Limb (tissue), 2 donors: ENCODE data around the gene CRY1.
"Not testable (repeated sequence)": the region's sequence is repeated elsewhere in the genome, so short reads cannot be mapped to it uniquely, and the experiment has no call there.

ENCODE experiments used
- DNase-seq, 2 donors: peaks; one replicate each; pipeline ENCODE4 v3.0.0-alpha.2; 2016; ENCODE audit errors: extremely low spot score in 2 of 2

The CRY1 gene

GRCh38 chr12:107011519-107011918, 81.8 kb downstream of the CRY1 start:
- no peak for DNase-seq

GRCh38 chr12:107007411-107007810, 85.9 kb downstream of the CRY1 start:
- DNase-seq = no peak

GRCh38 chr12:107002665-107003064, 90.7 kb downstream of the CRY1 start:
- DNase-seq = not testable (repeated sequence)

DNA sequence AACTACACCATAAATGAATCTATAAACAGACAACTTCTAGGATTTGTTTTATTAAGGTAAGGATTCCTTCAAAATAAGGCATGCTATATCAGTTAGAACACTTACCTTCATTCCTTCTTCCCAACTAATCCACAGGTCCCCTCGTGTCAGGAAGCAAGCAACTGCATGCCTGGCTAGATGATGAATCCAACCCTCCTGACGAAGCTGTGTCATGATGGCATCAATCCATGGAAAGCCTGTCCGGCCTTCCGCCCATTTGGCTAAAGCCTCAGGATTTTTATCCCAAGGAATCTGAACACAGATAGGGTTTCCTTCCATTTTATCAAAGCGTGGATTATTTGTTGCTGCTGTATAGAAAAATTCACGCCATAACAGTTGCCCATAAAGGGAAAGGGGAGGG, 93.9 kb downstream of the CRY1 start:
- DNase-seq = no peak

DNA sequence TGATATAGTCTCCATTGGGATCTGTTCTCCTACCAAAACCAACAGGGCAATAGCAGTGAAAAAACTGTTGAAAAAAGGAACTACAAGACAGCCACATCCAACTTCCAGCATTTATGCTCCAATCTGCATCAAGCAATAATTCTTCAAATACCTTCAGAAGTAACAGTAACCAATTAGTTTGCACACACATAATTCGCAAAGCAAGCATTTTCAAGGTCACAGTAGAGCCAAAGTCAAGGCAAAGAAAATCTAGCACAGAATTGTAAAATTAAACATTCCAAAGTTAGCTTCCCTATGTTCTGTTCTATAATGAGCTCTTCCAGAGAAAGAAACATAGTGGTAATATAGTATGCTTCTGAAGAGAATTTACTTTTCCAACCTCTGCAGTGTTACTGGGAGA, 95.4 kb downstream of the CRY1 start:
- DNase-seq = no peak

GRCh38 chr12:106996102-106996501, 97.2 kb downstream of the CRY1 start:
- DNase-seq = not testable (repeated sequence)

DNA sequence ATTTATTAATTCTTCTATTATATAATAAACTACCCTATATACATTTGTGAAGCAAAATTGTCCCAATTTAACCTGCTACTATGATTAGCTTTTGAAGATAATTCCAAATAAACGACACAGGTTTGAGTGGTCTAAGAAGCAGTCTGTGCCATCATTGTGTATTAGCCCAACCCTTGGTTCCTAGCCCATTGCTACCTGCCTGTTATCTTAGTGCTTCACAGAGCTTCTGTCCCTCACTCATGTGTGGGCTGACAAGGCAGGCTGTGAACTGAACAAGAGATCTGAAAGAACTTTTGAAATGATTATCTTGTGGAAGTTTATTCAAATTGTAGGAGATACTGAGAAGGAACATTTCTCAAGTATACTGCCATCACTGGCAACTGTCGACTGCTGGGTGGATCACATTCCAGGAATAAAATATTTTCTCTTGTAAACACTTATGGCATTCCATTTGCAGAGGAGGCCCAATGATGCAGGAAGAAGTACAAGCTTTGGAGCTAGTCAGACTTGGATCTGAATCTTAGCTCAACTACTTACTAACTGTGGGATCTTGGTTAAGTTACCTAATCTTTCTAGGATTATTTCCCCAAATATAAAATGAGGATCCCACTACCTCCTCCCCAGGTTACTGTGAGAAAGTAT, 98.6 kb downstream of the CRY1 start:
- no peak for DNase-seq

GRCh38 chr12:106987846-106988245, 105.5 kb downstream of the CRY1 start:
- DNase-seq = no peak

DNA sequence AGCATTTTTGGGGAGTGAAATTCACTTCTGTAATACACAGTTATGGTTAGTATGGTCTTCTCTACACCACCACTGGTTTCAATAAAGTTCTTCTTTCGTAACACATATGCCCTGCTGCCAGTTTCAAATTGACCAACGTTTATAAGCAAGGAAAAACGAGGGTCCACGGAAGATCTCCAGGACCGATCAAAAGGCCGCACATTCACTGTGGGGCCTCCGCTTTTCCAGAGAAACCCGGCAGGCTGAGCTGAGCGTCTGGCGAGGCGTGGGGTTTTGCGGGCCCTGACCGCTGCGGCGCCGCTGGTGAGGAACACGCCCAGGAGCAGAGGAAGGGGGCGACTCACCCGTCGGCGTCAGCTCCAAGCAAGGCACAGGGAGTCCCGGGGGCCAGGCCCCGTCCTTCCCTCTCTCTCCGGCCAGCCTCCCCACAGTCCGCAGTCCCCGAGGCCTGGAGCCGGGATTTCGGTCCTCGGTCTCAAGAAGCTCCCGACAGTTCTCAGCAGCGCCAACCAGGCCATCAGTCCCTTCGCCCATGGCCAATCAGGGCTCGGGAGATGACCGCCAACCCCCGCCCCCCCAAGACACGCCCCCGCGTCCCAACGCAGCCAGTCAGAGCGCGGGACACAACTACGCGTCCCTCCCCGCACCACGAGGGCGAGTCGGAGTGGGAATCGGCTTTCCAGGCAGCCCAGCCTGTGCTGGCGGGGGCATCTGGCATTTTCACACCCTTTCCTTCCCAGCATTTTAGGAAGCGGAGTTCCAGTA, 106.5 kb downstream of the CRY1 start, which contains the start of gene MTERF2:
TSS of gene MTERF2 (minus strand) at position 522 of the 765 bp plus-strand sequence. CDS start 8,432 bp downstream, outside the sequence.
- peak; percentile 94 to 96 for DNase-seq

- no peak for DNase-seq
Measured at GRCh38 chr12:106986135-106986534, 107.2 kb downstream of the CRY1 start.

DNA sequence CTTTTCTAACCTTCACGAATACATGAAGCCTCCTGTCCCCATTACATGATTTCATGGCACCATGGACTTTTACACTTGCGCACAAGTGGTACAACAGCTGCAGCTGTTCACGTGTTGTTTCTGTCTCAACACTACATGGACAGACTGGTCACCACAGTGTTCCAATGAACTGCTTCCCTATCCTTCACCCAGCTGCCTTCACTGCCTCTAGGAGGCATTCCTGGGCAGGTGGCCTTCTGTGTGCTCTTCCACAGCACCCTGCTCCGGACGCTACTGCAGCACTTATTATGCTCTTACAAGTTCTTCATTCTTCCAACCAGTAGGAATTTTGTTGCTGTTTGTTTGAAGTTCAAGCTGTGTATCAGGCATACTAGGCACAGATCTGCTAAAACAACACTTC, 107.9 kb downstream of the CRY1 start:
- DNase-seq = no peak

DNA sequence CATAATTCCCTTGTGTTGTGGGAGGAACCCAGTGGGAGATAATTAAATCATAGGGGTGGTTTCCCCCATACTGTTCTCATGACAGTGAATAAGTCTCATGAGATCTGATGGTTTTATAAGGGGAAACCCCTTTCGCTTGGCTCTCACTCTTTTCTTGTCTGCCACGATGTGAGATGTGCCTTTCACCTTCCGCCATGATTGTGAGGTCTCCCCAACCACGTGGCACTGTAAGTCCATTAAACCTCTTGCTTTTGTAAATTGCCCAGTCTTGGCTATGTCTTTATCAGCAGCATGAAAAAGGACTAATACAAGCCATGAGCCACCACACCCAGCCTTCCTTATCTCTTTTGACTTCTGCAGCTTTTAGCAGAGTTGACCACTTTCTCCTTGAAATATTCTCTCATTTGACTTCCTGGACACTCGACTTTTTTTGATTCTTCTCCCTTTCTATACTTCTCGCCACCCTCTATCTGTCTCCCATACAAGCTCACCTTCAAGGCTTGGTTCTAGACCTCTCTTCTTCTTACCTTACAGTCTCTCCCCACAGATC, 108.7 kb downstream of the CRY1 start:
- no peak for DNase-seq

DNA sequence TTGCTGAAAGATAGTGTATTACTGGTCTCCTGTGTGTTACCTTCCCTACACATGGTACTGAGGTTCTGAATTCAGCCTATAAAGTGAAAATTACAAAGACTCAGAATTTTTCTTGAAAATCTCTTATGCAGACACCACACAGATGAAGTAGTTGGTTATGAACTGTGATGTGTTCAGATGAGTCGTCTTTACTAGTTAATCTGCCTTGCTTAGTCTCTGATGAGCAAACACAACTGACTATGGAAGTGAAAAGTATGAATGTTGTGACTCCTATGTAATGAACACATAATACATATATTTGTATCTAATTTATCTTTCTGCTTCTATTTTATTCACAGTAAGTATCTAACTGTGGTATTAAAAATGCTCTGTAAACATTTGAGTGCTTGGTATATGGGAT, 111.1 kb downstream of the CRY1 start:
- no peak for DNase-seq

DNA sequence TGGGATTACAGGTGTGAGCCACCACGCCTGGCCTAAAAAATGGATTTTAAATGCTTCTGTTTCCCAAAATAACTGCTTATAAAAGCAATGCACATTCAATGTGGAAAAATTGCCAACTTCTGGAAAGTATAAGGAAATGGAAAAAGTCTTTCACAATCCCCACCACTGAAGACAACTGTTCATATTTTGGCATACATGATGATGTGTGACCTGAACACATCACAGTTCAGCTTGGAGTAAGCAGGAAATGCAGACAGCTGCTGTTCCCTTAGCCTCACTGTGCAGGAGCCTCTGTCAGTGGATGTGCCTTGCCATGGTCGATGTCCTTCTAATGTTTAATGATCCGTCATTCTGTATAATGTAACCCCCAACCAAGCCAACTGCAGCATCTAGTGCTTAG, 111.6 kb downstream of the CRY1 start:
- DNase-seq = peak in 1 of 2 donors; percentile 21

GRCh38 chr12:106980944-106981343, 112.4 kb downstream of the CRY1 start:
- peak in 1 of 2 donors; percentile 49 for DNase-seq

- DNase-seq = peak; percentile 27 to 40
Measured at GRCh38 chr12:106978035-106978800, 115.1 kb downstream of the CRY1 start.

DNA sequence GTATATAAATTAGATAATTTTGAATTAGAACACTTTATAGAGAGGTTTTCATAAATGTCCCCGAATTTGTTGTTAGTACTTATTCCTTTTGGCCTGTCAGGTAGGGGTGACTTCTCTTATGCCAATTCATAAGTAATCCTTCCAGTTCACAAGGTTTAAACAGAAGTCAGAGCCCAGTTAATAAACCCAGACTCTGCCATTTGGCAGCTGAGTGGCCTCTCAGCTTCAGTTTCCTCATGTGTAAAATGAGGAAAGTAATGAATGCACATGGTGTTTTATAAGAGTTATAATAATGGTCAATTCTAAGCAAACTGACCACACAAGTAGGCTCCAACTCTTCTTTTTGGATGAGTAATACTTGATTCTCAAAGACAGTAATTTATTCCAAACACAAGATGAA, 116.7 kb downstream of the CRY1 start:
- DNase-seq = no peak

- no peak for DNase-seq
Measured at GRCh38 chr12:106975993-106976658, 117.2 kb downstream of the CRY1 start.

DNA sequence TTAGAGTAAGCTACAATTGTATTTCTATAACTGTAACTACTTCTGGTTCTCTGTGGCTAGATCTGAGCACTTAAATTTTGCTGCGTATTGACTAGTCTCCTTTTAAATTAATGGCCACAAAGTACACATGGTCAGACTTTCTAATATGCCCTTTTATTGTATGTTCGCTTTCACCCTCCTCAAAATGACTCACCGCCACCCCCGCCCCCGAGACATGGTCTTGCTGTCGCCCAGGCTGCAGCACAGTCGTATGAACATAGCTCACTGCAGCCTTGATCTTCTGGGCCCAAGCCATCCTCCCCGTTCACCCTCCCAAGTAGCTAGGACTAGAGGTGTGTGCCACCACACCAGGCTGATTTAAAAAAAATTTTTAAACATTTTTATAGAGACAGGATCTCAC, 118.3 kb downstream of the CRY1 start:
- no peak for DNase-seq

DNA sequence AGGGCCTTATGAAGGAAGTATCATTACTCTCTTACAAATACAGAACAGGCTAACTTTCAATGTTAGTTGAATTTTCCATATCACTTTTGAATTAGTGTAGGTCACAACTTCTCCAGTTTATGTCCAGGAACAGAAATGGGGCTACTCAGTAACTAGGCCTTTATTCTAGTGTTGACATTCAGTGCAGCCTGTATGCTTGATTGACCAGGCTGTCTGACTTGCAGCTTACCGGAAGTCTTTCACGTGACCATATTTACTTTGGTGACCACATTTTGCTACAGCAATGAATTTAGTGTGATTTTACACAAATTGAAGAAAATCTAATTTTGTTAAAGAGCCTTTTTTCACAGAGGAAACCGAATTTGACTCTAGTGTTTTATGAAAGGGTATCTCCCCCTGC, 118.8 kb downstream of the CRY1 start:
- no peak for DNase-seq

DNA sequence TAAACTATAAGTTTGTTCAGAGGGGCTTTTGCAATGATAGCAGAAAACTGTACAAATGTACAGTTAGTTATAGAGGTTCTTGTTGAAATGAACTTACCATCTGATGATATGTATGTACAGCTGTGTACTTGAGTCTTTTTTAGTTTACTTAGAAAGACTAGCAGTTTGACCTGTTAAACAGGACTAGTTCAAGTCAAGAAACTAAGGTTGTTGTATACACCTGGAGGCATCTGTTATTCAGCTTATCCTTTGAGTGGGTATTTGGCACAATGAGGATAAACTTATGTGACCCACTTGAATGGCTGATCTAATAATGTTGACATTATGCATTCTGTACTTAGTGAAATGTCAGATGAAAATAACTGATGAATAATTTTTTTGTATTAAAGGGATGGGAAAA, 119.8 kb downstream of the CRY1 start:
- no peak for DNase-seq
